ENCODE data around the gene SERPINB1.
A peak's percentile ranks its signal among the peaks of the same experiment; 100 is the strongest.
"Not testable (repeated sequence)": the region's sequence is repeated elsewhere in the genome, so short reads cannot be mapped to it uniquely, and the experiment has no call there.

Gene SERPINB1

DNA sequence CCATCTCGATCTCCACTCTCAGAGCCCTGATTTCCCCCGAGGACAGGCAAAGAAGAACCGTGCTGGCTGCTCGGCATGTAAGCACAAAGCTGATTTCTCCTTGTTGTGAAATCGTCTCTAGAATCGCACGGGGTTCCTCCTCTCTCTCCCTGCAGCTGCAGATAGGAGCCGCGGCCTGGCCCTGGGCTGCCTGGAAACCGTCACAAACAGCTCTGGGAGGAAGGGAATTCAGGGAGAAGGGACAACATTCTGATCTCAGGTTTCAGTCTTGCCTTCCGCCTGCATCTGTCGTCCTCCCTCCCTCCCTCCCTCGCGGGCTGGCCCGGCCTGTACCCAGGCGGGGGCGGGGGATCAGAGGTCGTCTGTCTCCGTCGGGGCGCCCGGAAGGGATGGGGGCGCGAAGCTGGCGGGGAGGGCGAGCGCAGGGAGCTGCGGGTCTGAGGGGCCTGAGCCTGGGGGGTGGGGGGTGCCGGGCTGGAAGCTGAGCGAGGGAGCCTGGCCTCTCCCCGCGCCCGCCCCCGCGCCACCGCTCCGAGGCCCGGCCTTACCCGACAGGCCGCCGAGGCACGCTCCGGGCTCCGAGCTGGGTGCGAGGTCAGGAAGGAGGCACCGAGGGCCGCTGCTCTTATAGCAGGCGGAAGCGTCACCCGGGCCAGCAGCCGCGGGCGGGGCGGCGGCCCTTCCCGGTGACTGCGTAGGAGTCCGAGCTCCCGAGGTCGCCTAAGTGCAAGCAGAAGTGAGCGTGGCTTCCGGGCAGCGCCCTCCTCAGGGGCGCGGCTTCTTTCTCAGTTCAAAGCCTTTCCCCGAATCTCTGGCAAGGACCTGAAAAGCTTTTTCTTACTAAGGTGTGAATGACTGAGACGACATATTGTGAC, at the start of gene SERPINB1:
Gene SERPINB1, minus strand, starts transcription at position 600 of the 875 bp plus-strand sequence. CDS start 1,277 bp downstream, outside the sequence.
- DNase-seq (ENCODE audit: low spot score), result peak; percentile 89

- DNase-seq (ENCODE audit: low spot score), result no peak
These were observed 49.5 kb upstream of the SERPINB1 start for GRCh38 chr6:2890976-2891767.

DNA sequence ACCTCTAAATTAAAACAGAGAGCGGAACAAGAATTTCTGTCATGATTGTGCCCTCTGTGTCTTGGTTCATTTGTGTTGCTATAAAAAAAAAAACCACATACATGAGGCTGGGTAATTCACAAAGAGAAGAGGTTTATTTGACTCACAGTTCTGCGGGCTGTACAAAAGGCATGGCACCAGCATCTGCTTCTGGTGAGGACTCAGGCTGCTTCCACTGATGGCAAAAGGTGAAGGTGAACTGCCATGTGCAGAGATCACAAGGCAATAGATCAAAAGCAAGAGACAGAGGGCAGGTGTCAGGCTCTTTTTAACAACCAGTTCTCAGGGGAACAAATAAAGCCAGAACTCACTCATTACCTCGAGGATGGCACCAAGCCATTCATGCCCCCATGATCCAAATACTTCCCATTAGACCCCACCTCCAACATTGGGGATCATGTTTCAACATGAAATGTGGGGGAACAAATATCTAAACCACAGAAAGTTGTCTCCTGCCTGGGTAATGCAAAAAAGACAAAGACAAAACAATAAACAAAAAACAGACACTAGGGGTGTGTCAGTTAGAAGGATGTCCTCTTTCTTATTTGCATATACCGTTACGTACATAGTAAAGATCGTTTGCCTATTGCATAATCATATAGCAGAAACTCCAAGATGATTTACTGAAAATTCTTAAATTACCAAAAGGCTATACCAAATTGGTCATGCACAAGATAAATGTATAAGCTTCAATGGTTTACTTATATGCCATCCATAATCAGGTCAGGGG, 44.5 kb upstream of the SERPINB1 start:
- DNase-seq (ENCODE audit: low spot score), result no peak

GRCh38 chr6:2884804-2885203, 43.1 kb upstream of the SERPINB1 start:
- DNase-seq (ENCODE audit: low spot score), result no peak

GRCh38 chr6:2883673-2884072, 42.0 kb upstream of the SERPINB1 start:
- DNase-seq (ENCODE audit: low spot score), result no peak

DNA sequence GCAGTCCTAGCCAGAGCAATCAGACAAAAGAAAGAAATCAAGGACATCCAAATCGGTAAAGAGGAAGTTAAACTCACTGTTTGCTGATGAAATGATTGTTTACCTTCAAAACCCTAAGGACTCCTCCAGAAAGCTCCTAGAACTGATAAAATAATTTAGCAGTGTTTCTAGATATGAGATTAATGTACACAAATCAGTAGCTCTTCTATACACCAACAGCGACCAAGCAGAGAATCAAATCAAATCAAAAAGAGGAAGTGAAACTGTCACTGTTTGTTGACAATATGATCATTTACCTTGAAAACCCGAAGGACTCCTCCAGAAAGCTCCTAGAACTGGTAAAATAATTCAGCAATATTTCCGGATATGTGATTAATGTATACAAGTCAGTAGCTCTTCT, 39.8 kb upstream of the SERPINB1 start:
- DNase-seq (ENCODE audit: low spot score), result no peak

DNA sequence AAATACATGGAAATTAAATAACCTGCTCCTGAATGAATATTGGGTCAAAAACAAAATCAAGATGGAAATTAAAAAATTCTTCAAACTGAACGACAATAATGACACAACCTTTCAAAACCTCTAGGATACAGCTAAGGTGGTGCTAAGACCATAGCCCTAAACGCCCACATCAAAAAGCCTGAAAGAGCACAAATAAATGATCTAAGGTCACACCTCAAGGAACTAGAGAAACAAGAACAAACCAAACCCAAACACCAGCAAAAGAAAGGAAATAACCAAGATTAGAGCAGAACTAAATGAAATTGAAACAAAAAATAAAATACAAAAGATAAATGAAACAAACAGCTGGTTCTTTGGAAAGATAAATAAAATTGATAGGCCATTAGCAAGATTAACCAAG, 38.5 kb upstream of the SERPINB1 start:
- DNase-seq (ENCODE audit: low spot score), result not testable (repeated sequence)

DNA sequence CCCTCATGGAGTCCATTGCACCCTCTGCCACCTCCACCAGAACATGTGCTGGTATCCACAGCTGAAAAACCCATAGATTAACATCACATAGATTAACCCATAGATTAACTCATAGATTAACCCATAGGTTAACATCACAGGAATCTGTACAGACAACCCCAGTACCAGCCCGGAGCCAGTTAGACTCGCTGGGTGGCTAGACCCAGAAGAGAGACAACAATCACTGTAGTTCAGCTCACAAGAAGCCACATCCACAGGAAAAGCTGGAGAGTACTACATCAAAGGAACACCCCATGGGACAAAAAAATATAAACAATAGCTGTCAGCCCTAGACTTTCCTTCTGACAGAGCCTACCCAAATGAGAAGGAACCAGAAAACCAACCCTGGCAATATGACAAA, 36.3 kb upstream of the SERPINB1 start:
- DNase-seq (ENCODE audit: low spot score), result no peak

GRCh38 chr6:2877057-2877882, 35.6 kb upstream of the SERPINB1 start:
- DNase-seq (ENCODE audit: low spot score), result no peak

DNA sequence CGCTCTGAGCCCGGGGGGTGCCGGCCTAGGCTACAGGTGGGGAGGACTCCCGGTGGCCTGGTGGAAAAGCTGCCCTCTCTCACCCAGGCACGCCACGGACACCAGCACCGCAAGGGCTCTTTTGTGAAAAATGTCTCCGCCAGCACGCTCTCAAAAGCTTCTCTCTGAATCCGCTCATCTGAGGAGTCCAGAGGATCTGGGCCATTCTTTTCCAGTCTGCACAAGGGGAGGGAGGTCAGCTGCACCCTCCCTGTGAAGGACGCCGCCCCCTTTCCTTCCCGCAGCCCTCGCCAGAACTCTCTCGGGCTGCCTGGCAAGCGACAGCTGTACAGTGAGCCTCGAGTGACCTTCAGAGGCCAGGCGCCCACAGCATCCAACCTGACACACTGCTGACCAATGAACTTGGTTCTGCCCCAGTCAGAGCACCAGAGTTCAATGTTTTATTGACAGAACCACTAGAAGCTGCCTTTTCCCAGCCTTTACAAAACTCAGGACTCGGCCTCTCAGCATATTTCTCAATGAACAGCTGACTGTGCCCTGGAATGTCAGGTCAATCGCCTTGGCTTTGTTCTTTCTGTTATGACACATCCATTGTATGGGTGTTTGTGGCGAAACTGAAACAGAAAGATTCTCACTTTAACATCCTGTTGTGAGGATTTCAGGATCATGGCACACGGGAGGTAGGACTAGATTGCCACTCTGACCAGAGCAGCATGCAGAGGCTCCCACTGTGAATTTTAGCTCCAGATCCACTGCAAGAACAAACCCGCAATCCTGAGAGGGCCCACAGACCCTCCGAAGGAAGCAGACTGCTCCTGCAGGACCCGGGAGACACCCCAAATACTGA, 34.8 kb upstream of the SERPINB1 start:
- DNase-seq (ENCODE audit: low spot score), result peak; percentile 79

DNA sequence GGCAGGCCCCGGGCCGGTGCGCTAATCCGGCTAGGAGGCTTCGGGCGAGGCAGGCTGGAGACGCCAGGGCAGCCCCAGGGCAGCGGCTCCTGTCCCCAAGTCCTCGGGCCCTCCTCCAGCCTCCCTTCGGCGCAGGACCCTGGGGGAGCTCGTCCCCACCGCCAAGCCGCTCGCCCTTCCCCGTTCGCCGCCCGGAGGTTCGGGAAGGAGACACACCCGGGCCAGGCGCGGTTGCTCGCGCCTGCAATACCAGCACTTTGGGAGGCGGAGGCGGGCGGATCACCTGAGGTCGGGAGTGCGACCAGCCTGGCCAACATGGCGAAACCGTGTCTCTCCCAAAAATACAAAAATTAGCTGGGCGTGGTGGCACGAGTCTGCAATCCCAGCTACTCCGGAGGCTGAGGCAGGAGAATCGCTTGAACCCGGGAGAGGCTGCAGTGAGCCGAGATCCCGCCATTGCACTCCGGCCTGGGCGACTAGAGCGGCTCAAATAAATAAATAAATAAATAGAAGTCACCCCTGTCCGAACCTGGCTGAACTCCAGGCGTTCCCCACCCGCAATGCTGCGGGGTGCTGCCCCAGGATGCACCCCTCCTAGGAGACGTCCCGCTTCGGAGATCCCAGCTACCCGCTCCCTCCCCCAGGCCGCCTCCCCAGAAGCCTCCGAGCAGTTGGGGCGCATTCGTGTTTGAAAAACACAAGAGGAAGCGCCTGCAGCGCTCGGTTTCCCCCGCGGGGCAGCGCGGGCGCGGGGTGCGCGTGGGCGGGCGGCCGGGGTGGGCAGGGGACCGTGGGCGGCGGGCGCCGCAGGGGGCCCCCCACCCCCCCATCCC, 33.9 kb upstream of the SERPINB1 start:
- DNase-seq (ENCODE audit: low spot score), result peak; percentile 57

- DNase-seq (ENCODE audit: low spot score), result no peak
These were observed 32.0 kb upstream of the SERPINB1 start for GRCh38 chr6:2873643-2874042.

- no peak for DNase-seq (ENCODE audit: low spot score)
These were observed 31.0 kb upstream of the SERPINB1 start for GRCh38 chr6:2872423-2873358.

GRCh38 chr6:2871953-2872352, 30.3 kb upstream of the SERPINB1 start:
- DNase-seq (ENCODE audit: low spot score), result no peak

- DNase-seq (ENCODE audit: low spot score), result no peak
These were observed 29.4 kb upstream of the SERPINB1 start for GRCh38 chr6:2871102-2871501.

DNA sequence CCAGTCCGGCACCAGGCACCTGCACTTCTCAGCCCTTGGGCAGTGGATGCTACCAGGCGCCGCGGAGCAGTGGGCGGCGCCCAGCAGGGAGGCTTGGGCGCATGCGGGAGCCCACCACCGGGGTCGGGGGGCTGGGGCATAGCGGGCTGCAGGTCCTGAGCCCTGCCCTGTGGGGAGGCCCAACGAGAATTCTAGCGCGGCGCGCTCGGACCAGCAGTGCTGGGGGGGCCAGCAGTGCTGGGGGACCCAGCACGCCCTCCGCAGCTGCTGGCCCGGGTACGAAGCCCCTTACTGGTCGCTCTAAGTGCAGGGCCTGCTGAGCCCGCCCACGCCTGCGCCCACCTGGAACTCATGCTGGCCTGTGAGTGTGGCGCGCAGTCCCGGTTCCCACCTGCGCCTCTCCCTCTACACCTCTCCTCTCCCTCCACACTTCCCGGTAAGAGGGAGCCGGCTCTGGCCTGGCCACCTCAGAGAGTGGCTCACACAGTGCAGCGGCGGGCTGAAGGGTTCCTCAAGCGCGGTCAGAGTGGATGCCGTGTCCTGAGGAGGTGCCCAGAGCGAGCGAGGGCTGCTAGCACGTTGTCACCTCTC, 28.5 kb upstream of the SERPINB1 start:
- DNase-seq (ENCODE audit: low spot score), result no peak

DNA sequence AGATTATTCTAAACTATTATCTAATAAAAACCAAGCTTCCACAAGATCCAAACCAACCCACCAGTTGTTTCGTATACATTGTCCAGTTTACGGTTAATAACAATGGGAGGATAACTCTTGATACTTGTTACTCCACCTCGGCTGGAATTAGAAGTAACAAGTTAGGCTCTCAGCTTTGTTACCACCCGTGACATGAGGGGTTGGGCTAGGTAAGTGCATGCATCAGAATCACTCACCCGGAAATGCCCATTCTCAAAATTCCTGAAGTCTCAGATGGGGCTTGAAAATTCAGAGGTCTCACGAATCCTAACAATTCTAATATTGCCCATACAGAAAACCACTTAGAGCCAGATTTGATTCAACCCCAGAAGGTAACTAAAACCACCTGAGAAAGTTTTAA, 27.0 kb upstream of the SERPINB1 start:
- no peak for DNase-seq (ENCODE audit: low spot score)

All from AG08396 (cell line).